SK-N-SH treated with all-trans-retinoic acid at 6 μM for 48 hours (cell line): Measurements from ENCODE around the gene TMIGD3.

ENCODE experiments used
- ATAC-seq: fragments of 200-7000 bp; cut with Tn5 transposase; 3 replicates; pipeline ENCODE4 v1.9.1; 2020; ENCODE audit warnings: mild to moderate bottlenecking, moderate library complexity
- ARNTL ChIP-seq: fragments of 450-650 bp; formaldehyde crosslinking; IDR thresholded peaks from 2 replicates; pipeline ENCODE4 v1.5.0; 2020; ENCODE audit warnings: low read depth, mild to moderate bottlenecking, moderate library complexity, borderline replicate concordance
- BACH2 ChIP-seq: fragments of 250-450 bp; sonication (Bioruptor Pico); IDR thresholded peaks from 2 replicates; pipeline ENCODE4 v1.9.0; 2021; ENCODE audit warnings: mild to moderate bottlenecking, borderline replicate concordance
- CSDC2 ChIP-seq: fragments of 250-450 bp; sonication (Bioruptor Pico); IDR thresholded peaks from 2 replicates; pipeline ENCODE4 v1.5.0; 2020; ENCODE audit warnings: mild to moderate bottlenecking, moderate library complexity
- ESRRG ChIP-seq: fragments of 250-450 bp; sonication (Bioruptor Pico); IDR thresholded peaks from 2 replicates; pipeline ENCODE4 v1.6.1; 2021; ENCODE audit warnings: mild to moderate bottlenecking
- GLIS3 ChIP-seq: fragments of 250-450 bp; sonication (Bioruptor Pico); IDR thresholded peaks from 2 replicates; pipeline ENCODE4 v1.5.0; 2020; ENCODE audit warnings: mild to moderate bottlenecking, moderate library complexity
- ISL1 ChIP-seq: fragments of 250-450 bp; sonication (Bioruptor Pico); IDR thresholded peaks from 2 replicates; pipeline ENCODE4 v2.1.2; 2022; ENCODE audit warnings: mild to moderate bottlenecking, moderate library complexity
- OSR1 ChIP-seq: fragments of 250-450 bp; sonication (Bioruptor Pico); IDR thresholded peaks from 2 replicates; pipeline ENCODE4 v1.8.0; 2022; ENCODE audit warnings: moderate library complexity, mild to moderate bottlenecking, inconsistent platforms
- PPARA ChIP-seq: fragments of 250-450 bp; sonication (Bioruptor Pico); IDR thresholded peaks from 2 replicates; pipeline ENCODE4 v1.5.0; 2020; ENCODE audit warnings: mild to moderate bottlenecking, borderline replicate concordance
- RARB ChIP-seq: fragments of 250-450 bp; sonication (Bioruptor Pico); IDR thresholded peaks from 2 replicates; pipeline ENCODE4 v1.8.0; 2021; ENCODE audit warnings: mild to moderate bottlenecking, moderate library complexity
- SNAI2 ChIP-seq: fragments of 250-450 bp; sonication (Bioruptor Pico); IDR thresholded peaks from 2 replicates; pipeline ENCODE4 v1.5.0; 2020; ENCODE audit warnings: mild to moderate bottlenecking, moderate library complexity
- TCF4 ChIP-seq: fragments of 250-450 bp; sonication (Bioruptor Pico); IDR thresholded peaks from 2 replicates; pipeline ENCODE4 v1.8.0; 2021; ENCODE audit warnings: mild to moderate bottlenecking, moderate library complexity, borderline replicate concordance
- TOX ChIP-seq: fragments of 250-450 bp; sonication (Bioruptor Pico); IDR thresholded peaks from 2 replicates; pipeline ENCODE4 v1.8.0; 2021; ENCODE audit warnings: mild to moderate bottlenecking, moderate library complexity, borderline replicate concordance
- ZFP3 ChIP-seq: fragments of 250-450 bp; sonication (Bioruptor Pico); IDR thresholded peaks from 2 replicates; pipeline ENCODE4 v1.5.0; 2020; ENCODE audit warnings: mild to moderate bottlenecking, moderate library complexity
- ZFP30 ChIP-seq: fragments of 450-650 bp; formaldehyde crosslinking; IDR thresholded peaks from 2 replicates; pipeline ENCODE4 v1.5.0; 2022; ENCODE audit warnings: mild to moderate bottlenecking, moderate library complexity
- ZNF565 ChIP-seq: fragments of 450-650 bp; formaldehyde crosslinking; conservative IDR thresholded peaks from 2 replicates; pipeline ENCODE4 v1.5.0; 2020; ENCODE audit warnings: low read depth, mild to moderate bottlenecking, moderate library complexity
- ZNF70 ChIP-seq: fragments of 450-650 bp; formaldehyde crosslinking; IDR thresholded peaks from 2 replicates; pipeline ENCODE4 v1.5.0; 2020; ENCODE audit warnings: mild to moderate bottlenecking, moderate library complexity
- ZNF8 ChIP-seq: fragments of 450-650 bp; formaldehyde crosslinking; IDR thresholded peaks from 2 replicates; pipeline ENCODE4 v1.5.0; 2020; ENCODE audit warnings: mild to moderate bottlenecking, moderate library complexity
- TF ChIP-seq, protein P1 (sequence below): fragments of 250-450 bp; sonication (Bioruptor Pico); IDR thresholded peaks from 2 replicates; pipeline ENCODE4 v1.5.1; 2020; ENCODE audit warnings: low read depth, mild to moderate bottlenecking, moderate library complexity
- TF ChIP-seq, protein P2 (sequence below): fragments of 250-450 bp; sonication (Bioruptor Pico); IDR thresholded peaks from 2 replicates; pipeline ENCODE4 v1.8.0; 2021; ENCODE audit warnings: low read depth, mild to moderate bottlenecking, moderate library complexity, borderline replicate concordance
- TF ChIP-seq, protein P3 (sequence below): fragments of 250-450 bp; sonication (Bioruptor Pico); IDR thresholded peaks from 2 replicates; pipeline ENCODE4 v1.5.0; 2020; ENCODE audit warnings: mild to moderate bottlenecking, moderate library complexity
- TF ChIP-seq, protein P4 (sequence below): fragments of 250-450 bp; sonication (Bioruptor Pico); IDR thresholded peaks from 2 replicates; pipeline ENCODE4 v1.8.0; 2020; ENCODE audit warnings: mild to moderate bottlenecking, moderate library complexity, borderline replicate concordance

TMIGD3 gene

DNA sequence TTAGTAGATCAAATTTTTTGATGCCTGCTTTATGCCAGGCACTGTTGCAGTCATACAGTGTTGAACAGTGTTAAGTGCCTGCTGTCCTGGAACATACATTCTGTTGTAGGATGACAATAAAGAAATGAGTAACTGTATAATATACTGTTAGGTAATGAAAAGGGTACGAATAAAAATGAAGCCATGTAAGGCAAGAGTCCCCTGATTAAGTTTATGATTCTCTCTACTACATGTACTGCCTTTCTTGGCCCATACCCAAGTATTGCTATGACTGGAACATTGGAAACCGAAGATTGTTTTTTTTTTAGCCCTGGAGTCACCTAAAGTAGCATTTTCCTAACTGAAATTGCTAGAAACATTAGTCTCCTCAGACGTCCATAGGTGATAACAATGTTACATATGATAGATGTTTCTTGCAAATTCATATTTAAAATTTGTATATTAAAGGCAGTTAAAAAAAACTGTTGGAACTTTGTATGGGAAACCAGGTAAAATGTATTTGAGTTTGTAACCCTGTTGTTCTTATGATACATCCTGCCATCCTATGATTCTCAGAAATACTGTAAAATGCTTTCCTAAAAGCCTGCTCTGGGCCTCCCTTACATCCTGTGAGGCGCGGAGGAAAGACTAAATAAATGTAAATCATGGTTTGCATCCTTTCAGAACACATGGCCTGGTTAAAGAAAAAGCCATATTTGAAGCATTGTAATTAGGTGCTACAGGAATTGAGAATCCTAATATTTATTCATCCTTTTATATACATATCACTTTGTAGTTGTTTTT is 48.4 kb downstream of the TMIGD3 start:
- ATAC-seq: no peak
- TF ChIP-seq CSDC2 (CRISPR knock-in tag) (no peak), ZFP30 (CRISPR knock-in tag) (no peak), ZNF8 (CRISPR knock-in tag) (no peak), OSR1 (no peak), TCF4 (no peak), ISL1 (no peak), PPARA (CRISPR knock-in tag) (no peak), RARB (CRISPR knock-in tag) (no peak), ESRRG (CRISPR knock-in tag) (no peak), ZNF565 (CRISPR knock-in tag) (no peak), ARNTL (no peak), ZNF70 (CRISPR knock-in tag) (no peak), GLIS3 (CRISPR knock-in tag) (no peak)
- TF ChIP-seq, protein P1, sequence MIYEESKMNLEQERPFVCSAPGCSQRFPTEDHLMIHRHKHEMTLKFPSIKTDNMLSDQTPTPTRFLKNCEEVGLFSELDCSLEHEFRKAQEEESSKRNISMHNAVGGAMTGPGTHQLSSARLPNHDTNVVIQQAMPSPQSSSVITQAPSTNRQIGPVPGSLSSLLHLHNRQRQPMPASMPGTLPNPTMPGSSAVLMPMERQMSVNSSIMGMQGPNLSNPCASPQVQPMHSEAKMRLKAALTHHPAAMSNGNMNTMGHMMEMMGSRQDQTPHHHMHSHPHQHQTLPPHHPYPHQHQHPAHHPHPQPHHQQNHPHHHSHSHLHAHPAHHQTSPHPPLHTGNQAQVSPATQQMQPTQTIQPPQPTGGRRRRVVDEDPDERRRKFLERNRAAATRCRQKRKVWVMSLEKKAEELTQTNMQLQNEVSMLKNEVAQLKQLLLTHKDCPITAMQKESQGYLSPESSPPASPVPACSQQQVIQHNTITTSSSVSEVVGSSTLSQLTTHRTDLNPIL: no peak
- TF ChIP-seq, protein P2, sequence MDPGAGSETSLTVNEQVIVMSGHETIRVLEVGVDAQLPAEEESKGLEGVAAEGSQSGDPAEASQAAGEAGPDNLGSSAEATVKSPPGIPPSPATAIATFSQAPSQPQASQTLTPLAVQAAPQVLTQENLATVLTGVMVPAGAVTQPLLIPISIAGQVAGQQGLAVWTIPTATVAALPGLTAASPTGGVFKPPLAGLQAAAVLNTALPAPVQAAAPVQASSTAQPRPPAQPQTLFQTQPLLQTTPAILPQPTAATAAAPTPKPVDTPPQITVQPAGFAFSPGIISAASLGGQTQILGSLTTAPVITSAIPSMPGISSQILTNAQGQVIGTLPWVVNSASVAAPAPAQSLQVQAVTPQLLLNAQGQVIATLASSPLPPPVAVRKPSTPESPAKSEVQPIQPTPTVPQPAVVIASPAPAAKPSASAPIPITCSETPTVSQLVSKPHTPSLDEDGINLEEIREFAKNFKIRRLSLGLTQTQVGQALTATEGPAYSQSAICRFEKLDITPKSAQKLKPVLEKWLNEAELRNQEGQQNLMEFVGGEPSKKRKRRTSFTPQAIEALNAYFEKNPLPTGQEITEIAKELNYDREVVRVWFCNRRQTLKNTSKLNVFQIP: no peak
- TF ChIP-seq, protein P3, sequence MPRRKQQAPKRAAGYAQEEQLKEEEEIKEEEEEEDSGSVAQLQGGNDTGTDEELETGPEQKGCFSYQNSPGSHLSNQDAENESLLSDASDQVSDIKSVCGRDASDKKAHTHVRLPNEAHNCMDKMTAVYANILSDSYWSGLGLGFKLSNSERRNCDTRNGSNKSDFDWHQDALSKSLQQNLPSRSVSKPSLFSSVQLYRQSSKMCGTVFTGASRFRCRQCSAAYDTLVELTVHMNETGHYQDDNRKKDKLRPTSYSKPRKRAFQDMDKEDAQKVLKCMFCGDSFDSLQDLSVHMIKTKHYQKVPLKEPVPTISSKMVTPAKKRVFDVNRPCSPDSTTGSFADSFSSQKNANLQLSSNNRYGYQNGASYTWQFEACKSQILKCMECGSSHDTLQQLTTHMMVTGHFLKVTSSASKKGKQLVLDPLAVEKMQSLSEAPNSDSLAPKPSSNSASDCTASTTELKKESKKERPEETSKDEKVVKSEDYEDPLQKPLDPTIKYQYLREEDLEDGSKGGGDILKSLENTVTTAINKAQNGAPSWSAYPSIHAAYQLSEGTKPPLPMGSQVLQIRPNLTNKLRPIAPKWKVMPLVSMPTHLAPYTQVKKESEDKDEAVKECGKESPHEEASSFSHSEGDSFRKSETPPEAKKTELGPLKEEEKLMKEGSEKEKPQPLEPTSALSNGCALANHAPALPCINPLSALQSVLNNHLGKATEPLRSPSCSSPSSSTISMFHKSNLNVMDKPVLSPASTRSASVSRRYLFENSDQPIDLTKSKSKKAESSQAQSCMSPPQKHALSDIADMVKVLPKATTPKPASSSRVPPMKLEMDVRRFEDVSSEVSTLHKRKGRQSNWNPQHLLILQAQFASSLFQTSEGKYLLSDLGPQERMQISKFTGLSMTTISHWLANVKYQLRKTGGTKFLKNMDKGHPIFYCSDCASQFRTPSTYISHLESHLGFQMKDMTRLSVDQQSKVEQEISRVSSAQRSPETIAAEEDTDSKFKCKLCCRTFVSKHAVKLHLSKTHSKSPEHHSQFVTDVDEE (CRISPR knock-in tag): no peak

DNA sequence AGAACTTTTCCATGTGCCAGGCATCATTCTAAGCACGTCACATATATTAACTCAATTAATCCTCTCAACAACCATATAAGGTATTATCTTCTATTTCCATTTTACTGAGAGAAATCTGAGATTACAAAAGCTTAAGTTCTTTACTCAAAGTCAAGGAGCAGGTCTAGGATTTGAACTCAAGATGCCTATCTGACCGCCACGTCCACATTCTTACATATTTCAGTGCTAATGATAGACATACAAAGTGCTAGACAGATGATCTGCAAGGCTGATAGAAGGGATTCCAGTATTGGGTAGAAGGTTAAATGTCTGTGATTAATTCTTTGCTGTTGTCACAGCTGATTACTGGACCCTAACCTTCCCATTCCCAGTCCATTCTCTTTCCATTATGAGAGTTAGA is 49.7 kb downstream of the TMIGD3 start:
- no peak for ATAC-seq
- TF ChIP-seq SNAI2 (CRISPR knock-in tag) (no peak), ZNF70 (CRISPR knock-in tag) (no peak), OSR1 (no peak), ZFP30 (CRISPR knock-in tag) (no peak), RARB (CRISPR knock-in tag) (no peak), GLIS3 (CRISPR knock-in tag) (no peak), TOX (CRISPR knock-in tag) (no peak), PPARA (CRISPR knock-in tag) (no peak), TCF4 (no peak), CSDC2 (CRISPR knock-in tag) (no peak), ESRRG (CRISPR knock-in tag) (no peak), ISL1 (no peak), BACH2 (CRISPR knock-in tag) (no peak), ZFP3 (CRISPR knock-in tag) (no peak)
- TF ChIP-seq, protein P3 (CRISPR knock-in tag): no peak
- TF ChIP-seq, protein P2: no peak
- TF ChIP-seq, protein P4, sequence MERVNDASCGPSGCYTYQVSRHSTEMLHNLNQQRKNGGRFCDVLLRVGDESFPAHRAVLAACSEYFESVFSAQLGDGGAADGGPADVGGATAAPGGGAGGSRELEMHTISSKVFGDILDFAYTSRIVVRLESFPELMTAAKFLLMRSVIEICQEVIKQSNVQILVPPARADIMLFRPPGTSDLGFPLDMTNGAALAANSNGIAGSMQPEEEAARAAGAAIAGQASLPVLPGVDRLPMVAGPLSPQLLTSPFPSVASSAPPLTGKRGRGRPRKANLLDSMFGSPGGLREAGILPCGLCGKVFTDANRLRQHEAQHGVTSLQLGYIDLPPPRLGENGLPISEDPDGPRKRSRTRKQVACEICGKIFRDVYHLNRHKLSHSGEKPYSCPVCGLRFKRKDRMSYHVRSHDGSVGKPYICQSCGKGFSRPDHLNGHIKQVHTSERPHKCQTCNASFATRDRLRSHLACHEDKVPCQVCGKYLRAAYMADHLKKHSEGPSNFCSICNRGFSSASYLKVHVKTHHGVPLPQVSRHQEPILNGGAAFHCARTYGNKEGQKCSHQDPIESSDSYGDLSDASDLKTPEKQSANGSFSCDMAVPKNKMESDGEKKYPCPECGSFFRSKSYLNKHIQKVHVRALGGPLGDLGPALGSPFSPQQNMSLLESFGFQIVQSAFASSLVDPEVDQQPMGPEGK: no peak
